Neural cell (in vitro differentiated cells): ENCODE measurements around the gene PNLIP. TPM values are rescaled to one million over a fixed set of nuclear protein-coding genes. Genes with fewer than 3 reads are reported as not detected.

Experiments used
- H2AFZ ChIP-seq: fragments of 200-600, 300-800 bp; sonication (generic), shearing (Covaris generic); 2 replicates; pipeline ENCODE4 v1.6.0; 2014; ENCODE audit warnings: low read depth, mild to moderate bottlenecking, antibody characterized with exemption, low read length, moderate library complexity
- H3F3A ChIP-seq: fragments of 200-600 bp; shearing (Covaris generic); 2 replicates; pipeline ENCODE4 v1.6.1; 2016; ENCODE audit warnings: mild to moderate bottlenecking, moderate library complexity, mixed read lengths, antibody characterized with exemption, low read length; ENCODE audit not compliant: insufficient read depth, poor library complexity, severe bottlenecking
- H3K27ac ChIP-seq: fragments of 200-600, 300-800 bp; sonication (generic), shearing (Covaris generic); 2 replicates; pipeline ENCODE4 v1.5.1; 2014; ENCODE audit warnings: mild to moderate bottlenecking, low read length, moderate library complexity
- H3K27me3 ChIP-seq: fragments of 300-800, 200-600 bp; sonication (generic), shearing (Covaris generic); 2 replicates; pipeline ENCODE4 v1.6.0; 2014; ENCODE audit warnings: mild to moderate bottlenecking, low read depth, low read length, moderate library complexity; ENCODE audit not compliant: insufficient read depth
- H3K36me3 ChIP-seq: fragments of 300-800, 200-600 bp; sonication (generic), shearing (Covaris generic); 2 replicates; pipeline ENCODE4 v1.5.1; 2014; ENCODE audit warnings: mild to moderate bottlenecking, antibody characterized with exemption, low read length, moderate library complexity; ENCODE audit not compliant: insufficient read depth
- H3K4me2 ChIP-seq: fragments of 300-800, 200-600 bp; sonication (generic), shearing (Covaris generic); 2 replicates; pipeline ENCODE4 v1.6.0; 2014; ENCODE audit warnings: mild to moderate bottlenecking, low read length
- H3K4me3 ChIP-seq: fragments of 300-800, 200-600 bp; sonication (generic), shearing (Covaris generic); 2 replicates; pipeline ENCODE4 v1.5.1; 2014; ENCODE audit warnings: mild to moderate bottlenecking, low read length, moderate library complexity
- H3K79me2 ChIP-seq: fragments of 200-600 bp; shearing (Covaris generic); replicated peaks from 2 replicates; pipeline ENCODE4 v1.6.0; 2014; ENCODE audit warnings: mild to moderate bottlenecking, low read length, moderate library complexity; ENCODE audit not compliant: insufficient read depth
- H3K9ac ChIP-seq: fragments of 300-800, 200-600 bp; sonication (generic), shearing (Covaris generic); 2 replicates; pipeline ENCODE4 v1.6.1; 2016; ENCODE audit warnings: mild to moderate bottlenecking, low read length, mixed read lengths
- H3K9me2 ChIP-seq: fragments of 200-600 bp; shearing (Covaris generic); 2 replicates; pipeline ENCODE4 v1.6.1; 2016; ENCODE audit warnings: mild to moderate bottlenecking, low read length, mixed read lengths; ENCODE audit not compliant: insufficient read depth
- H3K9me3 ChIP-seq: fragments of 200-600, 300-800 bp; sonication (generic), shearing (Covaris generic); 2 replicates; pipeline ENCODE4 v1.6.1; 2016; ENCODE audit warnings: mild to moderate bottlenecking, mixed run types, low read length, moderate library complexity, mixed read lengths
- H4K20me1 ChIP-seq: fragments of 200-600 bp; shearing (Covaris generic); 2 replicates; pipeline ENCODE4 v1.6.1; 2016; ENCODE audit warnings: mild to moderate bottlenecking, mixed run types; ENCODE audit not compliant: insufficient read depth
- CTCF ChIP-seq: fragments of 450-650 bp; IDR thresholded peaks from 2 replicates; pipeline ENCODE4 v1.5.1; 2014; ENCODE audit warnings: antibody characterized with exemption, mild to moderate bottlenecking, moderate library complexity; ENCODE audit not compliant: poor library complexity, severe bottlenecking
- EP300 ChIP-seq: fragments of 450-650 bp; conservative IDR thresholded peaks from 2 replicates; pipeline ENCODE4 v1.6.1; 2014; ENCODE audit warnings: antibody characterized with exemption, mild to moderate bottlenecking, moderate library complexity; ENCODE audit not compliant: poor library complexity, severe bottlenecking
- EZH2 ChIP-seq: fragments of 200-600, 300-800 bp; shearing (Covaris generic), sonication (generic); IDR thresholded peaks from 2 replicates; pipeline ENCODE4 v1.6.1; 2014; ENCODE audit warnings: antibody characterized with exemption, low read length, borderline replicate concordance, mild to moderate bottlenecking; ENCODE audit not compliant: insufficient read depth, poor library complexity, severe bottlenecking
- MXI1 ChIP-seq: fragments of 450-650 bp; conservative IDR thresholded peaks from 2 replicates; pipeline ENCODE4 v1.6.1; 2014; ENCODE audit warnings: antibody characterized with exemption, mild to moderate bottlenecking; ENCODE audit not compliant: poor library complexity, severe bottlenecking
- POLR2AphosphoS5 ChIP-seq: IDR thresholded peaks from 2 replicates; pipeline ENCODE4 v1.6.1; 2012
- RAD21 ChIP-seq: fragments of 450-650 bp; conservative IDR thresholded peaks from 2 replicates; pipeline ENCODE4 v1.6.1; 2014; ENCODE audit warnings: antibody characterized with exemption, mild to moderate bottlenecking, moderate library complexity
- SMC3 ChIP-seq: fragments of 450-650 bp; conservative IDR thresholded peaks from 2 replicates; pipeline ENCODE4 v1.6.1; 2014; ENCODE audit warnings: antibody characterized with exemption, mild to moderate bottlenecking, moderate library complexity; ENCODE audit not compliant: poor library complexity
- TAF1 ChIP-seq: IDR thresholded peaks from 2 replicates; pipeline ENCODE4 v1.6.1; 2012; ENCODE audit warnings: low read depth
- polyA plus RNA-seq: library from polyadenylated mRNA; depleted of rRNA; stranded (reverse); fragments of >200 nt; gene quantifications from 2 replicates; pipeline ENCODE4 v1.2.3, GENCODE V29; 2014
- TF ChIP-seq, protein P1 (sequence below): IDR thresholded peaks from 2 replicates; pipeline ENCODE4 v1.6.1; 2012; ENCODE audit warnings: borderline replicate concordance

PNLIP gene
- polyA plus RNA-seq, 1 donor from 2014 or later: not detected

- Histone ChIP-seq H3K4me3 (no peak overlapping the region), H3K36me3 (no peaks in the 10 kb centered on the region), H3K9me2 (no peaks in the 10 kb centered on the region), H3F3A (no peaks in the 10 kb centered on the region), H2AFZ (no peak overlapping the region), H3K9ac (no peak overlapping the region), H3K79me2 (no peaks in the 10 kb centered on the region), H3K9me3 (no peaks in the 10 kb centered on the region), H3K27me3 (no peaks in the 10 kb centered on the region), H3K27ac (no peak overlapping the region), H3K4me2 (no peak overlapping the region), H4K20me1 (no peaks in the 10 kb centered on the region)
- no peak for TF ChIP-seq TAF1
- no peak for TF ChIP-seq EP300
- no peak for TF ChIP-seq SMC3
- TF ChIP-seq, protein P1, sequence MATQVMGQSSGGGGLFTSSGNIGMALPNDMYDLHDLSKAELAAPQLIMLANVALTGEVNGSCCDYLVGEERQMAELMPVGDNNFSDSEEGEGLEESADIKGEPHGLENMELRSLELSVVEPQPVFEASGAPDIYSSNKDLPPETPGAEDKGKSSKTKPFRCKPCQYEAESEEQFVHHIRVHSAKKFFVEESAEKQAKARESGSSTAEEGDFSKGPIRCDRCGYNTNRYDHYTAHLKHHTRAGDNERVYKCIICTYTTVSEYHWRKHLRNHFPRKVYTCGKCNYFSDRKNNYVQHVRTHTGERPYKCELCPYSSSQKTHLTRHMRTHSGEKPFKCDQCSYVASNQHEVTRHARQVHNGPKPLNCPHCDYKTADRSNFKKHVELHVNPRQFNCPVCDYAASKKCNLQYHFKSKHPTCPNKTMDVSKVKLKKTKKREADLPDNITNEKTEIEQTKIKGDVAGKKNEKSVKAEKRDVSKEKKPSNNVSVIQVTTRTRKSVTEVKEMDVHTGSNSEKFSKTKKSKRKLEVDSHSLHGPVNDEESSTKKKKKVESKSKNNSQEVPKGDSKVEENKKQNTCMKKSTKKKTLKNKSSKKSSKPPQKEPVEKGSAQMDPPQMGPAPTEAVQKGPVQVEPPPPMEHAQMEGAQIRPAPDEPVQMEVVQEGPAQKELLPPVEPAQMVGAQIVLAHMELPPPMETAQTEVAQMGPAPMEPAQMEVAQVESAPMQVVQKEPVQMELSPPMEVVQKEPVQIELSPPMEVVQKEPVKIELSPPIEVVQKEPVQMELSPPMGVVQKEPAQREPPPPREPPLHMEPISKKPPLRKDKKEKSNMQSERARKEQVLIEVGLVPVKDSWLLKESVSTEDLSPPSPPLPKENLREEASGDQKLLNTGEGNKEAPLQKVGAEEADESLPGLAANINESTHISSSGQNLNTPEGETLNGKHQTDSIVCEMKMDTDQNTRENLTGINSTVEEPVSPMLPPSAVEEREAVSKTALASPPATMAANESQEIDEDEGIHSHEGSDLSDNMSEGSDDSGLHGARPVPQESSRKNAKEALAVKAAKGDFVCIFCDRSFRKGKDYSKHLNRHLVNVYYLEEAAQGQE: no peak
- no peak for TF ChIP-seq EZH2
- no peak for TF ChIP-seq RAD21
- no peak for TF ChIP-seq MXI1
- TF ChIP-seq CTCF: no peak
- no peak for TF ChIP-seq POLR2AphosphoS5
Observed at GRCh38 chr10:116567335-116567734, 21.6 kb downstream of the PNLIP start.

- no peak overlapping the region for H3K9ac ChIP-seq
- H3K4me2 ChIP-seq: no peak overlapping the region
- no peaks in the 10 kb centered on the region for H4K20me1 ChIP-seq
- no peaks in the 10 kb centered on the region for H3F3A ChIP-seq
- H3K4me3 ChIP-seq: no peak overlapping the region
- H3K36me3 ChIP-seq: no peaks in the 10 kb centered on the region
- no peak overlapping the region for H2AFZ ChIP-seq
- H3K27ac ChIP-seq: no peak overlapping the region
- H3K27me3 ChIP-seq: no peaks in the 10 kb centered on the region
- H3K9me3 ChIP-seq: no peaks in the 10 kb centered on the region
- H3K79me2 ChIP-seq: no peaks in the 10 kb centered on the region
- H3K9me2 ChIP-seq: no peaks in the 10 kb centered on the region
- TF ChIP-seq CTCF: no peak
Observed at GRCh38 chr10:116574797-116575196, 29.1 kb downstream of the PNLIP start.
